ENCODE results near the gene KLF13. TPM values are rescaled to one million over a fixed set of nuclear protein-coding genes. Genes with fewer than 3 reads are reported as not detected.

The KLF13 gene
- polyA plus RNA-seq, 1 experiment = 11.5 TPM

DNA sequence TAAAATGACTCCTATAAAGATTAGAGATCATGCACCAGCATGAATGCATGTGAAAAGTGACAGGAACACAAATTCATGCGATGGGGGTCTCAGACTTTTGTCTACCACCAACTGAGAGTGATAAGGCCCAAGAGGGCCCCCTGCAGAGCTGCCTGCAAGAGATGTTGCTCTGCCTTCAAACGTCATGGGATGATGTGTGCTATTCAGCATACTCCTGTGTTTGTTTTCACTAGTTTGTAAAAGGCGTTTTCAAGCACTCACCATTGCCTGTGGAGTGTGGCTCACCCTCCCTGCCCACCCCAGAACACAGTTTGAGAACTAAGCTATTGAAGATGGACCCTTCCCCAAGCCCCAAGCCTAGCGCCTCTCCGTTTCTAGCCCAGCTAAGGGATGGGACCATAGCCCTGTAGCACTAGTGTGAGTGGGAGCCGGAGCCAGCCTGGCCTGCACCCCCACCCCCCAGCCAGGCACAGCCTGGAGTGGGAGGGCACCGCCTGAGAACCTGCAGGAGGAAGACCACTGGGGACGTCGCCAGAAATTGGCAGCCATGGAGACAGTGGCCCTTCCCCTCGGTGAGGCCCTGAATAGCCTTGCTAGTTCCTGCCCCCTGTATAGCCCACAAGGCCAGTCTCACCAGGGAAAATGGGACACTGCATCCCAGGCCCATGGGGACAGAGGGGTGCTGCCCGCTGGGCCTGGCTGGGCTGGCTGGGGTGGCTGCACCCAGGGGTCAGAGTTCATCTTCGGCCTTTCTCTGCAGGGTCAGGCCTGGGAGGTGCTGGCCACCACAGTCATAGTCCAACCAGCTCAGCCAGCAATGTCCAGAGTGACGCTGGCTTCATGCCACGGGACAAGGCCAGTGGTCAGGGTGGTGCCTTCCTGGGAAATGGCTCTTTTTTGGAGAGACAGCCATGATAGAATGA lies 22.6 kb upstream of the KLF13 start:
- H3K4me3 ChIP-seq (ENCODE audit: low read depth, low read length) = no peak overlapping the region
- no peaks in the 10 kb centered on the region for H3K36me3 ChIP-seq (ENCODE audit: control insufficient read depth, insufficient read depth, low read length)
- no peak for DNase-seq (ENCODE audit: low read depth)
- TF ChIP-seq CTCF (IDR thresholded peaks at IDR 0.05; ENCODE audit: insufficient read depth, low read depth, low read length) = no peak
- POLR2A ChIA-PET = no interaction called here
- CTCF ChIA-PET = no interaction called here
- peaks cover 7% of the 10 kb centered on the region; the same call in 1 of the 2 replicates for H3K27me3 ChIP-seq (ENCODE audit: control insufficient read depth, insufficient read depth, low read length)

GRCh38 chr15:31304751-31305365 lies 21.8 kb upstream of the KLF13 start:
- ChIA-PET CTCF (interaction anchor here (0.7 kb wide), 1 partner anchor 162 kb away, joined by 3 read pairs; no protein-coding TSS in a partner anchor), POLR2A (no interaction called here)
- Histone ChIP-seq H3K27me3 (ENCODE audit: control insufficient read depth, insufficient read depth, low read length) (peaks cover 7% of the 10 kb centered on the region; the same call in 1 of the 2 replicates), H3K4me3 (ENCODE audit: low read depth, low read length) (no peak overlapping the region), H3K36me3 (ENCODE audit: control insufficient read depth, insufficient read depth, low read length) (no peaks in the 10 kb centered on the region)
- TF ChIP-seq CTCF (IDR thresholded peaks at IDR 0.05; ENCODE audit: insufficient read depth, low read depth, low read length) = no peak
- no peak for DNase-seq (ENCODE audit: low read depth)

- DNase-seq (ENCODE audit: low read depth) = no peak
- no peaks in the 10 kb centered on the region for H3K36me3 ChIP-seq (ENCODE audit: control insufficient read depth, insufficient read depth, low read length)
- ChIA-PET POLR2A (no interaction called here), CTCF (interaction anchor here (0.7 kb wide), 1 partner anchor 162 kb away, joined by 3 read pairs; no protein-coding TSS in a partner anchor)
- peaks cover 7% of the 10 kb centered on the region; the same call in 1 of the 2 replicates for H3K27me3 ChIP-seq (ENCODE audit: control insufficient read depth, insufficient read depth, low read length)
- TF ChIP-seq CTCF (IDR thresholded peaks at IDR 0.05; ENCODE audit: insufficient read depth, low read depth, low read length) = no peak
- H3K4me3 ChIP-seq (ENCODE audit: low read depth, low read length) = no peak overlapping the region
These were observed 21.3 kb upstream of the KLF13 start for GRCh38 chr15:31305375-31305774.

DNA sequence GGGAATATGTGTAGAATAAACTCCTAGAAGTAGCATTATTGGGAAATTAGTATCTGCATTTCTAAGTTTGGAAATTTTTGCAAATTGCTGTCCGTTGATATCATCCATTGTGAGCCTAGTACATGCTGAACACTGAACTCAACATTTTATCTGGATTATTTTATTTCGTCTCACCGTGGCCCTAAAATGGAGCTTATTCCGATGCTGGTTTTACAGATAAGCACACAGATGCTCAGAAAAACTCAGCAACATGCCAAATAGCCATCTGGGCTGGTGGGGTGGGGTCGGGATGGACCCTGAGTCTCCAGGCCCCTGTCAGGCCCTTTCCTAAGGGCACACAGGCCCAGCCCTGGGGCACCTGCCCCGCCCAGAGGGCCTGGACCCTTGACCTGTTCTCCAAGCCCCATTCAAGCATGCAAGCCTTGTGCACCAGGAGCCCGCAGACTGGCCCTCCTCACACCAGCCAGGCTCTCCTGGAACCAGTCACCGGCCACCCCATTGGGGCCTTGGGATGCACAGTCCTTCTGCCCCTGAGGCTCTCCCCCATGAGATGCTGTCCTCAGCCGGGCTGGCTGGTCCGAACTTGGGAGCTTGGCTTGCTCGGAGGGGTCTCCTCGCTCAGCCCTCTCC lies 20.7 kb upstream of the KLF13 start:
- no peak for TF ChIP-seq CTCF (IDR thresholded peaks at IDR 0.05; ENCODE audit: insufficient read depth, low read depth, low read length)
- POLR2A ChIA-PET = no interaction called here
- Histone ChIP-seq H3K36me3 (ENCODE audit: control insufficient read depth, insufficient read depth, low read length) (no peaks in the 10 kb centered on the region), H3K27me3 (ENCODE audit: control insufficient read depth, insufficient read depth, low read length) (peaks cover 7% of the 10 kb centered on the region; the same call in 1 of the 2 replicates), H3K4me3 (ENCODE audit: low read depth, low read length) (no peak overlapping the region)
- CTCF ChIA-PET = no interaction called here
- DNase-seq (ENCODE audit: low read depth) = no peak

Measured in BJ (cell line).